Mucosa of rectum (tissue), 2 donors: ENCODE data around the gene DNAJC18.
A peak's percentile ranks its signal among the peaks of the same experiment; 100 is the strongest.

Experiments used
- H3K27ac ChIP-seq, 2 donors: one replicate each; pipeline ENCODE4 v1.7.0; 2013; ENCODE audit warnings: inconsistent platforms in 2 of 2, low read depth in 2 of 2, low read length in 2 of 2
- H3K27me3 ChIP-seq, 2 donors: one replicate each; pipeline ENCODE4 v1.7.0; 2013; ENCODE audit warnings: low read length in 2 of 2; ENCODE audit not compliant: control insufficient read depth in 2 of 2, insufficient read depth in 2 of 2
- H3K36me3 ChIP-seq, 2 donors: one replicate each; pipeline ENCODE4 v1.7.0; 2013; ENCODE audit warnings: low read length in 2 of 2; ENCODE audit not compliant: control insufficient read depth in 2 of 2, insufficient read depth in 2 of 2
- H3K4me1 ChIP-seq, 2 donors: one replicate each; pipeline ENCODE4 v1.7.0; 2013; ENCODE audit warnings: low read length in 2 of 2, mild to moderate bottlenecking in 1 of 2; ENCODE audit not compliant: control insufficient read depth in 2 of 2, insufficient read depth in 2 of 2
- H3K4me3 ChIP-seq, 2 donors: one replicate each; pipeline ENCODE4 v1.7.0; 2013; ENCODE audit warnings: low read length in 2 of 2
- H3K9ac ChIP-seq, 2 donors: one replicate each; pipeline ENCODE4 v1.7.0; 2013; ENCODE audit warnings: low read length in 2 of 2, low read depth in 1 of 2, mild to moderate bottlenecking in 1 of 2
- H3K9me3 ChIP-seq, 2 donors: one replicate each; pipeline ENCODE4 v1.7.0; 2013; ENCODE audit warnings: low read length in 2 of 2; ENCODE audit not compliant: control insufficient read depth in 2 of 2
- donor health status: healthy.
- donor health status: Normal muscosa, but diverticular disease.

Gene DNAJC18

DNA sequence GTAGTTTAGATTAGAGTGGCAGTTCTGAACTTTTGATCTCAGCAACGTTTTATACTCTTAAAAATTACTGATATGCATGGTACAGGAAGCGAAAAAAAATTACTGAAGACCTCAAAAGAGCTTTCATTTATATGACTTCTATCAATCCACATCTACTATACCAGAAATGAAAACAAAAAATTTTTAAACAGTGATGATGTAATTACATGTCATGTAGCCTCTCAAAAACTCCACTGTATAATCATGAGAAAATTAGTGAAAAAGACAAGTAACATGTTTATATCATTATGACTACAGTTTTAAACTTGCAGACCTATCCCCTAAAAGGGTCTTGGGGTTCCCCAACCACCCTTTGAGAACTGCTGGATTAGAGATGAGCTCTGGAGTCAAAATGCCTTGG is 9.3 kb downstream of the DNAJC18 start:
- no peak overlapping the region for H3K4me3 ChIP-seq
- H3K27me3 ChIP-seq = no peaks in the 10 kb centered on the region
- H3K9me3 ChIP-seq = no peaks in the 10 kb centered on the region
- no peak overlapping the region for H3K27ac ChIP-seq
- H3K4me1 ChIP-seq = no peaks in the 10 kb centered on the region
- no peak overlapping the region for H3K9ac ChIP-seq
- H3K36me3 ChIP-seq = peaks cover 0 to 2% of the 10 kb centered on the region in 2 donors

GRCh38 chr5:139426203-139426885 is 13.0 kb downstream of the DNAJC18 start:
- H3K27me3 ChIP-seq = no peaks in the 10 kb centered on the region
- H3K4me3 ChIP-seq = no peak overlapping the region
- no peak overlapping the region for H3K27ac ChIP-seq
- H3K9me3 ChIP-seq = no peaks in the 10 kb centered on the region
- H3K4me1 ChIP-seq = no peaks in the 10 kb centered on the region
- no peak overlapping the region for H3K9ac ChIP-seq
- H3K36me3 ChIP-seq = peaks cover 0 to 4% of the 10 kb centered on the region in 2 donors

DNA sequence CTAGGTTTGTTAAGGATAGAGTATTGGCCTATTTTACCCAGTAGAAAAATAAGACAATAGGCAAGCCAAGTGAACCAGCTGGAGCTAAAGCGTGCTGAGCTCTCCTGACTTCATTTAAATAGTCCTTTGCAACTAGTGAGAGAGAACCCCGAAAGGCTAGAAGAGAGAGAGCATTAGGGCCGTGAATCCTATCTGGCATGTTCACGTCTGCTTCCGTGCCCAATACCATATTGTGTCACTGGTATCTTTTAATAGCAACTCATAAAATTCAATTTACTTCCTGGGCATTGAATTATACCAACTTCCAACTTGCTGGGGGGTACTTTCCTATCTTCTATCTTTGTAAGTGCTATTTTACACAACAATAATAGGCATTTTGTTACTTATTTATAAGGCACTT is 13.8 kb downstream of the DNAJC18 start:
- H3K27me3 ChIP-seq = no peaks in the 10 kb centered on the region
- no peak overlapping the region for H3K27ac ChIP-seq
- no peak overlapping the region for H3K4me3 ChIP-seq
- H3K4me1 ChIP-seq = no peaks in the 10 kb centered on the region
- no peak overlapping the region for H3K9ac ChIP-seq
- no peaks in the 10 kb centered on the region for H3K9me3 ChIP-seq
- peaks cover 0 to 4% of the 10 kb centered on the region in 2 donors for H3K36me3 ChIP-seq

- H3K27ac ChIP-seq = no peak overlapping the region
- no peaks in the 10 kb centered on the region for H3K27me3 ChIP-seq
- no peaks in the 10 kb centered on the region for H3K9me3 ChIP-seq
- H3K36me3 ChIP-seq = peaks cover 3 to 4% of the 10 kb centered on the region in 2 donors
- H3K9ac ChIP-seq = no peak overlapping the region
- H3K4me3 ChIP-seq = no peak overlapping the region
- peaks cover 9 to 26% of the 10 kb centered on the region in 2 donors for H3K4me1 ChIP-seq
Measured at GRCh38 chr5:139422307-139422893, 16.9 kb downstream of the DNAJC18 start.

GRCh38 chr5:139419226-139420192 is 19.8 kb downstream of the DNAJC18 start:
- H3K36me3 ChIP-seq = peaks cover 0 to 3% of the 10 kb centered on the region in 2 donors
- no peak overlapping the region for H3K4me3 ChIP-seq
- peaks cover 21 to 49% of the 10 kb centered on the region in 2 donors for H3K4me1 ChIP-seq
- H3K27ac ChIP-seq = peak overlapping the region; percentile 48 to 81
- no peaks in the 10 kb centered on the region for H3K9me3 ChIP-seq
- no peaks in the 10 kb centered on the region for H3K27me3 ChIP-seq
- H3K9ac ChIP-seq = peak overlapping the region in 1 of 2 donors; percentile 8

- Histone ChIP-seq H3K27me3 (no peaks in the 10 kb centered on the region), H3K9ac (peak overlapping the region in 1 of 2 donors; percentile 21), H3K9me3 (no peaks in the 10 kb centered on the region), H3K4me3 (no peak overlapping the region), H3K36me3 (peaks cover 0 to 3% of the 10 kb centered on the region in 2 donors), H3K4me1 (peaks cover 21 to 52% of the 10 kb centered on the region in 2 donors), H3K27ac (peak overlapping the region; percentile 48 to 81)
Measured at GRCh38 chr5:139418793-139419192, 20.5 kb downstream of the DNAJC18 start.

DNA sequence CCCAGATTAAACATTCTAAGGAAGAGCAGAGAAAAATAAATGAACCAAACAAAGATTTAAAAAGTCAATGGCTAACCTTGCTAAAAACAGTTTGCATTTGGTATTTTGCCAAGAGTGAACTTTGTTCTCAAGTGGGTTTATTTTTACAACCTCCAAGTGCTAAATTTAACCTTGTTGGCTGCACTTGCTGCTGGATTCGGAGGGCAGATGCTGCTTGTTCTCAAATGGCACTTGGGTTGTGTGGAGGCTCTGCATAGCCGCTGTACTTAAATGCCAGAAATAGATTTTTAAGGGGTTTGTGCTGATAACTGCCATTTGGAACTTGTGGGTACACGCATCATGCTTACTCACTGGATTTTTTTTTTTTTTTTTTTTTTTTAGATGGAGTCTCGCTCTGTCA is 22.1 kb downstream of the DNAJC18 start:
- H3K27ac ChIP-seq = no peak overlapping the region
- H3K27me3 ChIP-seq = no peaks in the 10 kb centered on the region
- no peak overlapping the region for H3K9ac ChIP-seq
- H3K9me3 ChIP-seq = no peaks in the 10 kb centered on the region
- no peak overlapping the region for H3K4me3 ChIP-seq
- peaks cover 21 to 52% of the 10 kb centered on the region in 2 donors for H3K4me1 ChIP-seq
- peaks cover 0 to 3% of the 10 kb centered on the region in 2 donors for H3K36me3 ChIP-seq

DNA sequence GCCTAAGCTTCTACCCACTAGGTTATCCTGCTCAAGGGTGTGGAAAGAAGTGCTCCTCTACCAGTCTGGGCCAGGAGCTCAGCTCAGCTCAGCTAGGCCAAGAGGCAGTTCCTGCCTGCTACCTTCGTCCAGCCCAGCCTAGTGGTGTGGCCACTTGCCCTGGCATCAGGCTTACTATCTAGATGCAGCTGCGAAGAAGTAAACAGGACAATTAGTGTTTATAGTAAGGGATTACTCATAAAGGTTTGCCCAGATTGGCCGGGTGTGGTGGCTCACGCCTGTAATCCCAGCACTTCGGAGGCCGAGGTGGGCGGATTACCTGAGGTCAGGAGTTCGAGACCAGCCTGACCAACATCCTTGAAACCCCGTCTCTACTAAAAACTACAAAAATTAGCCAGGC is 22.7 kb downstream of the DNAJC18 start:
- Histone ChIP-seq H3K27me3 (no peaks in the 10 kb centered on the region), H3K4me1 (peaks cover 21 to 52% of the 10 kb centered on the region in 2 donors), H3K27ac (peak overlapping the region; percentile 69 to 76), H3K9ac (no peak overlapping the region), H3K36me3 (peaks cover 0 to 3% of the 10 kb centered on the region in 2 donors), H3K4me3 (no peak overlapping the region), H3K9me3 (no peaks in the 10 kb centered on the region)

- peaks cover 0 to 3% of the 10 kb centered on the region in 2 donors for H3K36me3 ChIP-seq
- no peaks in the 10 kb centered on the region for H3K9me3 ChIP-seq
- peaks cover 21 to 52% of the 10 kb centered on the region in 2 donors for H3K4me1 ChIP-seq
- no peaks in the 10 kb centered on the region for H3K27me3 ChIP-seq
- no peak overlapping the region for H3K4me3 ChIP-seq
- H3K9ac ChIP-seq = no peak overlapping the region
- peak overlapping the region; percentile 69 to 76 for H3K27ac ChIP-seq
Measured at GRCh38 chr5:139415869-139416268, 23.5 kb downstream of the DNAJC18 start.
